Measurements from ENCODE around the gene RALB. TPM values are rescaled to one million over a fixed set of nuclear protein-coding genes. Genes with fewer than 3 reads are reported as not detected.

The RALB gene
- total RNA-seq, 1 experiment from 2014 or later, result 40.2 TPM

DNA sequence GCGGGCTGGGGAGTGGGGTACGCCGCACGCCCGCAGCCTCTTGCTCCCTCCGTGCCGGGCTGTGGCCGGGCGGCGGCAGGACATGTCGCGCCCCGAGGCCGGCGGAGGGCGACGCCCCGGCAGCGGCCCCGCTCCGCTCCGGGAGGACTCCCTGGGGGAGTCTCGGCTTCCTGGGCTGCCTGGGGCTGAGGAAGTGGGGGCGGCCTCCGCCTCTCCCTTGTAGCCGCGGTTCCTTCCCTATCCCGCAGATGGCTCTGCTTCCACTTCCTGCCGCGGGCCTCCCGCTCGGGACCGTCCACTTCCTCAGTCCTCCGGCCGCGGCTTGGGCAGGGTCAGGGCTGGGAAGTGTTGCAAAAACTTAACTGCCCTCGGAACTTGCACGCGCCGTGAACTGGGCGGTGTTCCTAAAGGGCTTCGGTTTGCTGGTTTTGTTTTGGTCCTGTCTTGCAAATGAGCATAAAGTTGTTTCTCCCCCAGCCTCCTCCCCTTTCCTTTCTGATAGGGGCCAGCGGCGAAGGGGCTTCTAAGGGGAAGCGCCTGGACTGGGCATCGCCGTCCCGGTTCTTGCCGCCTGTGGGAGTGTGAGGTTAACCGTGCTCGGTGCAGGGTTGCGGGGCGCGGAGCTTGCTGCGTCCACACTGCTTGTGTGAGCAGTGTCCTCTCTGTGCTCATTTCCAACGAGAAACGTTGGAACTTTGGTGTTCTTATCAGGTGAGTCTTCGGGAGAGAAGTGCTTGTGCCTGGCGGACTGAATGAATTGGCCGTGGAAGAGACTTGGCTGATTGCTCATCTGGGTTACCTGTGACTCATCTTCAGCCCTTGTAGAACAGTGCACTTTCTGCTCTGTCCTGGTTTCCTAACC is 600 bp downstream of the RALB start:
- Mint-ChIP-seq H3K4me3 (ENCODE audit: low read depth, unreplicated experiment) (peak overlapping the region; percentile 96), H3K4me1 (ENCODE audit: low read depth, unreplicated experiment) (peaks cover 48% of the 10 kb centered on the region), H3K27ac (ENCODE audit: unreplicated experiment) (peak overlapping the region; percentile 60), H3K9me3 (ENCODE audit: low read depth, unreplicated experiment) (peaks cover 4% of the 10 kb centered on the region), H3K27me3 (ENCODE audit: unreplicated experiment) (peaks cover 13% of the 10 kb centered on the region), H3K36me3 (ENCODE audit: insufficient read depth, unreplicated experiment) (peaks cover 28% of the 10 kb centered on the region)
- CTCF ChIA-PET, result interaction anchor here (0.8 to 2.0 kb wide), 4 partner anchors 13 to 60 kb away, joined by 3 to 14 read pairs (median 8); partner anchors contain the start of gene TMEM185B
- BruUV-seq (replicated peaks), result no TSS peak
- TF ChIP-seq, protein P1, sequence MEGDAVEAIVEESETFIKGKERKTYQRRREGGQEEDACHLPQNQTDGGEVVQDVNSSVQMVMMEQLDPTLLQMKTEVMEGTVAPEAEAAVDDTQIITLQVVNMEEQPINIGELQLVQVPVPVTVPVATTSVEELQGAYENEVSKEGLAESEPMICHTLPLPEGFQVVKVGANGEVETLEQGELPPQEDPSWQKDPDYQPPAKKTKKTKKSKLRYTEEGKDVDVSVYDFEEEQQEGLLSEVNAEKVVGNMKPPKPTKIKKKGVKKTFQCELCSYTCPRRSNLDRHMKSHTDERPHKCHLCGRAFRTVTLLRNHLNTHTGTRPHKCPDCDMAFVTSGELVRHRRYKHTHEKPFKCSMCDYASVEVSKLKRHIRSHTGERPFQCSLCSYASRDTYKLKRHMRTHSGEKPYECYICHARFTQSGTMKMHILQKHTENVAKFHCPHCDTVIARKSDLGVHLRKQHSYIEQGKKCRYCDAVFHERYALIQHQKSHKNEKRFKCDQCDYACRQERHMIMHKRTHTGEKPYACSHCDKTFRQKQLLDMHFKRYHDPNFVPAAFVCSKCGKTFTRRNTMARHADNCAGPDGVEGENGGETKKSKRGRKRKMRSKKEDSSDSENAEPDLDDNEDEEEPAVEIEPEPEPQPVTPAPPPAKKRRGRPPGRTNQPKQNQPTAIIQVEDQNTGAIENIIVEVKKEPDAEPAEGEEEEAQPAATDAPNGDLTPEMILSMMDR (IDR thresholded peaks at IDR 0.05; ENCODE audit: unreplicated experiment), result peak; percentile 14
- intact Hi-C loops (cut with micrococcal nuclease; ENCODE audit: unreplicated experiment), result loop anchor here (1.0 to 5.0 kb wide), 2 partner anchors 34 to 60 kb away; no protein-coding TSS in a partner anchor
- DNase-seq, result peak; percentile 70

DNA sequence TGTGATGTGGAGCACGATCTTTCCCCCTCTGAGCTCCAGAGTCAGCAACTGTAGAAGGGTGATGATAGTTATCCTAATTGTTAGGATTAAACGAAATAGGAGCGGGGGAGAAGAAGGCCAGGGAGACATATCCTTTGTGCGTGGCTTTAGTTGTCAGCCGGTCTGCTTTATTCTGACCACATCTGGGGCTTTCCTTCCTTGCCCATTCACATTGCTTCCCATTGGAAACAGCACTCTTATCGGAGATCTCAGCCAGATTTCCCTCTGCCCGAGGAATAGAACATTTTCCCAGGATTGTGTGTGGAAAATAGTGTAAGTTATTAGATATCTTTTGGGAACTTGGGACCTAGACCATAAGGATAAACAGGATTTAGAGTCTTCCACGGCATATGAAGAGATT is 1.5 kb downstream of the RALB start:
- peaks cover 52% of the 10 kb centered on the region for H3K4me1 Mint-ChIP-seq (ENCODE audit: low read depth, unreplicated experiment)
- CTCF ChIA-PET, result no interaction called here
- no peak overlapping the region for H3K27ac Mint-ChIP-seq (ENCODE audit: unreplicated experiment)
- peaks cover 33% of the 10 kb centered on the region for H3K36me3 Mint-ChIP-seq (ENCODE audit: insufficient read depth, unreplicated experiment)
- TF ChIP-seq, protein P1 (IDR thresholded peaks at IDR 0.05; ENCODE audit: unreplicated experiment), result no peak
- BruUV-seq (replicated peaks), result TSS peak; percentile 40
- H3K4me3 Mint-ChIP-seq (ENCODE audit: low read depth, unreplicated experiment), result peak overlapping the region; percentile 96
- H3K9me3 Mint-ChIP-seq (ENCODE audit: low read depth, unreplicated experiment), result peaks cover 7% of the 10 kb centered on the region
- intact Hi-C loops (cut with micrococcal nuclease; ENCODE audit: unreplicated experiment), result loop anchor here (5.0 kb wide), 1 partner anchor 33 kb away; no protein-coding TSS in a partner anchor
- DNase-seq, result no peak
- H3K27me3 Mint-ChIP-seq (ENCODE audit: unreplicated experiment), result peaks cover 13% of the 10 kb centered on the region

DNA sequence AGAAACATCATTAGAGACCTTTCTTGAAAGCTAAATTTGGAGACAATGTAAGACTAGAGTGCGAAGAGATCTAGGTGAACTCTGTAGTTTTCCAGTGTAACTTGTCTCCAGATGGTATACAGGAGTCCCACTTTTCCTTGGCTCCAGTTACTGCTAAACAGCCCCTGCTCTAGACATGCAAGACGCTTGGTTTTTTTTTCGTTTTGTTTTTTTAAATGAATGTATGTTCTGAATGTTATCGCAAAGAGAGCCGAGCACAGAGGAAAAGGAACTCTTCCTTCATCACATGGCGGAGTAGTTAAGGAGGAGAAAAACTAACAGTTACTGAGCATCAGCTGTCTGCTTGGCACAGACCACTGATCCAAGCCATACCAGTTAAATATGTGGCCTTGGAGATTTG is 2.4 kb downstream of the RALB start:
- H3K36me3 Mint-ChIP-seq (ENCODE audit: insufficient read depth, unreplicated experiment), result peaks cover 33% of the 10 kb centered on the region
- peaks cover 52% of the 10 kb centered on the region for H3K4me1 Mint-ChIP-seq (ENCODE audit: low read depth, unreplicated experiment)
- BruUV-seq (replicated peaks), result no TSS peak
- TF ChIP-seq, protein P1 (IDR thresholded peaks at IDR 0.05; ENCODE audit: unreplicated experiment), result no peak
- peaks cover 7% of the 10 kb centered on the region for H3K9me3 Mint-ChIP-seq (ENCODE audit: low read depth, unreplicated experiment)
- DNase-seq, result no peak
- intact Hi-C loops (cut with micrococcal nuclease; ENCODE audit: unreplicated experiment), result no loop called here
- no peak overlapping the region for H3K27ac Mint-ChIP-seq (ENCODE audit: unreplicated experiment)
- CTCF ChIA-PET, result no interaction called here
- H3K4me3 Mint-ChIP-seq (ENCODE audit: low read depth, unreplicated experiment), result no peak overlapping the region
- H3K27me3 Mint-ChIP-seq (ENCODE audit: unreplicated experiment), result peaks cover 4% of the 10 kb centered on the region

DNA sequence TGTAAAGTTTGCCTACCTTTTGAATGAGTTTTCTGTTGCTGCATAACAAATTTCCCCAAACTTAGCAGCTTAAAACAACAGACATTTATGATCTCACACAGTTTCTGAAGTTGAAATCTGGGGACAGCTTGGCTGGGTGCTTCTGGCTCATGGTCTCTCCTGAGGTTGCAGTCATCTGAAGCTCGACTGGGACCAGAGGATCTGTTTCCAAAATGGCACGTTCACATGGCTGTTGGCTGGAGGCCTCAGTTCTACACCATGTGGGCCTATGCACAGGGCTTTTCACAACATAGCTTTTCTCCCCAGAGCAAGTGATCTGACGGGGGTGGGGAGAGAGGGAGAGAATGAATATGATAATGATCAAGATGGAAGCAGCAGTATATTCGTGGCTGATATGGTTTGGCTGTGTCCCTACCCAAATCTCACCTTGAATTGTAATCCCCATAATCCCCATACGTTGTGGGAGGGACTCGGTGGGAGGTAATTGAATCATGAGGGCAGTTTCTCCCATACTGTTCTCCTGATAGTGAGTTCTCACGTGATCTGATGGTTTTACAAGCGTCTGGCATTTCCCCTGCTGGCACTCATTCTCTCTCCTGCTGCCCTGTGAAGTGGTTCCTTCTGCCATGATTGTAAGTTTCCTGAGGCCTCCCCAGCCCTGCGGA is 3.5 kb downstream of the RALB start:
- Mint-ChIP-seq H3K36me3 (ENCODE audit: insufficient read depth, unreplicated experiment) (peaks cover 33% of the 10 kb centered on the region), H3K9me3 (ENCODE audit: low read depth, unreplicated experiment) (peaks cover 14% of the 10 kb centered on the region), H3K4me1 (ENCODE audit: low read depth, unreplicated experiment) (peaks cover 52% of the 10 kb centered on the region), H3K27ac (ENCODE audit: unreplicated experiment) (no peak overlapping the region), H3K27me3 (ENCODE audit: unreplicated experiment) (no peaks in the 10 kb centered on the region), H3K4me3 (ENCODE audit: low read depth, unreplicated experiment) (no peak overlapping the region)
- CTCF ChIA-PET, result no interaction called here
- DNase-seq, result no peak
- TF ChIP-seq, protein P1 (IDR thresholded peaks at IDR 0.05; ENCODE audit: unreplicated experiment), result no peak
- intact Hi-C loops (cut with micrococcal nuclease; ENCODE audit: unreplicated experiment), result no loop called here
- no TSS peak for BruUV-seq (replicated peaks)
